Measurements from ENCODE around the gene CDYL.

DNA sequence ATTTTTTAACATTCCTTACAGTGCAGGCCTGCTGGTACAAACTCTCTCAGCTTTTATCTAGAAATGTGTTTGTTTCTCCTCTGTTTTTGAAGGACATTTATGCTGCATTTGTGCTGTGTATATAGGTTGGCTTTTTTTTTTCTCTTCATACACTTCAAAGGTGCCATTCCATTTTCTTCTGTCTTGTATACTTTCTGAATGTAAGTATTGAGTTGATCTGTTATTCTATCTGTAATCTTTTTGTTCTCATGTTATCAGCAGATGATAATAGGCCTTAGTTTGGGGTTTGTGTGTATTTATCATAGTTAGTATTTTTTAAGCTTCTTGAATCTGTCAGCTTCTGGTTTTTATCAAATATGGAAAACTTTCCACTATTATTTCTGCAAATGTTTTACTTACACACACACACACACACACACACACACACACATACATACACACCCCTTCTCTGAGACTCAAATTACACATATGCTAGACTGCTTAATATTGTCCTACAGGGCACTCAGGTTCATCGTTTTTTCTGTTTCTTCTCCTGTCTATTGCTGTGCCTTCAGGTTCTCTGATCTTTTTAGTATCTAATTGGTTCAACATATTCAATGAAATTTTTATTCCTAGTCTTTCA is 153.0 kb downstream of the CDYL start:
- TF ChIP-seq, protein P1, sequence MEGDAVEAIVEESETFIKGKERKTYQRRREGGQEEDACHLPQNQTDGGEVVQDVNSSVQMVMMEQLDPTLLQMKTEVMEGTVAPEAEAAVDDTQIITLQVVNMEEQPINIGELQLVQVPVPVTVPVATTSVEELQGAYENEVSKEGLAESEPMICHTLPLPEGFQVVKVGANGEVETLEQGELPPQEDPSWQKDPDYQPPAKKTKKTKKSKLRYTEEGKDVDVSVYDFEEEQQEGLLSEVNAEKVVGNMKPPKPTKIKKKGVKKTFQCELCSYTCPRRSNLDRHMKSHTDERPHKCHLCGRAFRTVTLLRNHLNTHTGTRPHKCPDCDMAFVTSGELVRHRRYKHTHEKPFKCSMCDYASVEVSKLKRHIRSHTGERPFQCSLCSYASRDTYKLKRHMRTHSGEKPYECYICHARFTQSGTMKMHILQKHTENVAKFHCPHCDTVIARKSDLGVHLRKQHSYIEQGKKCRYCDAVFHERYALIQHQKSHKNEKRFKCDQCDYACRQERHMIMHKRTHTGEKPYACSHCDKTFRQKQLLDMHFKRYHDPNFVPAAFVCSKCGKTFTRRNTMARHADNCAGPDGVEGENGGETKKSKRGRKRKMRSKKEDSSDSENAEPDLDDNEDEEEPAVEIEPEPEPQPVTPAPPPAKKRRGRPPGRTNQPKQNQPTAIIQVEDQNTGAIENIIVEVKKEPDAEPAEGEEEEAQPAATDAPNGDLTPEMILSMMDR (IDR thresholded peaks at IDR 0.05; ENCODE audit: low read depth, low read length, missing input control) = no peak
- no peak for TF ChIP-seq RAD21 (IDR thresholded peaks at IDR 0.05)
- TF ChIP-seq, protein P2, sequence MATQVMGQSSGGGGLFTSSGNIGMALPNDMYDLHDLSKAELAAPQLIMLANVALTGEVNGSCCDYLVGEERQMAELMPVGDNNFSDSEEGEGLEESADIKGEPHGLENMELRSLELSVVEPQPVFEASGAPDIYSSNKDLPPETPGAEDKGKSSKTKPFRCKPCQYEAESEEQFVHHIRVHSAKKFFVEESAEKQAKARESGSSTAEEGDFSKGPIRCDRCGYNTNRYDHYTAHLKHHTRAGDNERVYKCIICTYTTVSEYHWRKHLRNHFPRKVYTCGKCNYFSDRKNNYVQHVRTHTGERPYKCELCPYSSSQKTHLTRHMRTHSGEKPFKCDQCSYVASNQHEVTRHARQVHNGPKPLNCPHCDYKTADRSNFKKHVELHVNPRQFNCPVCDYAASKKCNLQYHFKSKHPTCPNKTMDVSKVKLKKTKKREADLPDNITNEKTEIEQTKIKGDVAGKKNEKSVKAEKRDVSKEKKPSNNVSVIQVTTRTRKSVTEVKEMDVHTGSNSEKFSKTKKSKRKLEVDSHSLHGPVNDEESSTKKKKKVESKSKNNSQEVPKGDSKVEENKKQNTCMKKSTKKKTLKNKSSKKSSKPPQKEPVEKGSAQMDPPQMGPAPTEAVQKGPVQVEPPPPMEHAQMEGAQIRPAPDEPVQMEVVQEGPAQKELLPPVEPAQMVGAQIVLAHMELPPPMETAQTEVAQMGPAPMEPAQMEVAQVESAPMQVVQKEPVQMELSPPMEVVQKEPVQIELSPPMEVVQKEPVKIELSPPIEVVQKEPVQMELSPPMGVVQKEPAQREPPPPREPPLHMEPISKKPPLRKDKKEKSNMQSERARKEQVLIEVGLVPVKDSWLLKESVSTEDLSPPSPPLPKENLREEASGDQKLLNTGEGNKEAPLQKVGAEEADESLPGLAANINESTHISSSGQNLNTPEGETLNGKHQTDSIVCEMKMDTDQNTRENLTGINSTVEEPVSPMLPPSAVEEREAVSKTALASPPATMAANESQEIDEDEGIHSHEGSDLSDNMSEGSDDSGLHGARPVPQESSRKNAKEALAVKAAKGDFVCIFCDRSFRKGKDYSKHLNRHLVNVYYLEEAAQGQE (IDR thresholded peaks at IDR 0.05) = no peak
- no peak for TF ChIP-seq YY1 (IDR thresholded peaks at IDR 0.05)
- no peak for TF ChIP-seq EGR1 (IDR thresholded peaks at IDR 0.05; ENCODE audit: low read depth in 2 of 2)
- TF ChIP-seq, protein P3, sequence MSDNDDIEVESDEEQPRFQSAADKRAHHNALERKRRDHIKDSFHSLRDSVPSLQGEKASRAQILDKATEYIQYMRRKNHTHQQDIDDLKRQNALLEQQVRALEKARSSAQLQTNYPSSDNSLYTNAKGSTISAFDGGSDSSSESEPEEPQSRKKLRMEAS (IDR thresholded peaks at IDR 0.05) = no peak
- TF ChIP-seq, protein P4, sequence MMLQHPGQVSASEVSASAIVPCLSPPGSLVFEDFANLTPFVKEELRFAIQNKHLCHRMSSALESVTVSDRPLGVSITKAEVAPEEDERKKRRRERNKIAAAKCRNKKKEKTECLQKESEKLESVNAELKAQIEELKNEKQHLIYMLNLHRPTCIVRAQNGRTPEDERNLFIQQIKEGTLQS (IDR thresholded peaks at IDR 0.05) = no peak
- TF ChIP-seq FOXA1 (IDR thresholded peaks at IDR 0.05) = no peak
- TF ChIP-seq TAF1 (conservative IDR thresholded peaks at IDR 0.05) = no peak
- TF ChIP-seq GABPA (IDR thresholded peaks at IDR 0.05 in 1 of 2, conservative IDR thresholded peaks at IDR 0.05 in 1 of 2) = no peak
- TF ChIP-seq NR2F2 (IDR thresholded peaks at IDR 0.05) = no peak

All from liver (tissue), 3 donors.